ENCODE results near the gene TTL. TPM values are rescaled to one million over a fixed set of nuclear protein-coding genes. Genes with fewer than 3 reads are reported as not detected.
A peak's percentile ranks its signal among the peaks of the same experiment; 100 is the strongest.

Gene TTL
- total RNA-seq, 1 donor from 2014 or later = 67.9 TPM

DNA sequence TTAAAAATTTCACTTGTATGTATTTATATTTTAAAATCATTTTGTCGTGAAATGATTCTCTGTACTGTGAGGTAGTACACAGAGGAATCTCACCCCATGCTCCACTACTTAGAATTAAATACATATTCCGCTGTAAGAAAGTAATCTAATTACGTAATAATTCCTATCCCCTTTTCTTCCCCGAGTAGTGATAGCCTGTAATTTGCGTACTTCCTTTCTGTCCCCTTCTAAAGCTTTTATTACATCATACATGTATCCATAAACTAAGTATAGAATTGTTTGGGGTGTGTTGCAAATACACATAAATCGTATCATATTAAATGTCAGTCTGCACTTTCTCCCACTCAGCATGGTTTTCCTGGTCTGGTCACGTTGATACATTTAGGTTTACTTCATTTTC lies 90.0 kb downstream of the TTL start:
- Mint-ChIP-seq H3K27ac (ENCODE audit: unreplicated experiment) (no peak overlapping the region), H3K27me3 (ENCODE audit: low read depth) (no peaks in the 10 kb centered on the region), H3K36me3 (ENCODE audit: low read depth) (peaks cover 64% of the 10 kb centered on the region), H3K9me3 (ENCODE audit: low read depth) (peaks cover 8% of the 10 kb centered on the region), H3K4me3 (ENCODE audit: unreplicated experiment) (no peak overlapping the region), H3K4me1 (ENCODE audit: low read depth) (no peaks in the 10 kb centered on the region)
- DNase-seq (ENCODE audit: low spot score) = no peak
- TF ChIP-seq, protein P1, sequence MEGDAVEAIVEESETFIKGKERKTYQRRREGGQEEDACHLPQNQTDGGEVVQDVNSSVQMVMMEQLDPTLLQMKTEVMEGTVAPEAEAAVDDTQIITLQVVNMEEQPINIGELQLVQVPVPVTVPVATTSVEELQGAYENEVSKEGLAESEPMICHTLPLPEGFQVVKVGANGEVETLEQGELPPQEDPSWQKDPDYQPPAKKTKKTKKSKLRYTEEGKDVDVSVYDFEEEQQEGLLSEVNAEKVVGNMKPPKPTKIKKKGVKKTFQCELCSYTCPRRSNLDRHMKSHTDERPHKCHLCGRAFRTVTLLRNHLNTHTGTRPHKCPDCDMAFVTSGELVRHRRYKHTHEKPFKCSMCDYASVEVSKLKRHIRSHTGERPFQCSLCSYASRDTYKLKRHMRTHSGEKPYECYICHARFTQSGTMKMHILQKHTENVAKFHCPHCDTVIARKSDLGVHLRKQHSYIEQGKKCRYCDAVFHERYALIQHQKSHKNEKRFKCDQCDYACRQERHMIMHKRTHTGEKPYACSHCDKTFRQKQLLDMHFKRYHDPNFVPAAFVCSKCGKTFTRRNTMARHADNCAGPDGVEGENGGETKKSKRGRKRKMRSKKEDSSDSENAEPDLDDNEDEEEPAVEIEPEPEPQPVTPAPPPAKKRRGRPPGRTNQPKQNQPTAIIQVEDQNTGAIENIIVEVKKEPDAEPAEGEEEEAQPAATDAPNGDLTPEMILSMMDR (IDR thresholded peaks at IDR 0.05) = no peak

DNA sequence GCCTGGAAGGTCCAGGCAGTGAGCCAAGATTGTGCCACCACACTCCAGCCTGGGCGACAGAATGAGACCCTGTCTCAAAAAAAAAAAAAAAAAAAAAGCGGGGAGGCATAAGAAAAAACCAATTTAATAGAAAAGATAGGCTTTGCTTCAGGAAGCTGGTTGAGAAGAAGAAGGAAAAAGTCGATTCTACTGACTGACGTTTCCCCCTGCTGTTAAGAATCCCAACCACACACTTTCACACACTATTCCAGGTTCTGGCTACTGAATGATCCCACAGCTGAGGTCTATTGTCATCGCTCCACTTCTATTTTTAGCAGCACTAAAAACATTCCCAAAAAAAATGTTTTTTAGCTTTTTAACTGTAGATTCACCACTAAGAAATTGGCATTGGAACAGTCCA lies 95.8 kb downstream of the TTL start:
- DNase-seq (ENCODE audit: low spot score) = no peak

DNA sequence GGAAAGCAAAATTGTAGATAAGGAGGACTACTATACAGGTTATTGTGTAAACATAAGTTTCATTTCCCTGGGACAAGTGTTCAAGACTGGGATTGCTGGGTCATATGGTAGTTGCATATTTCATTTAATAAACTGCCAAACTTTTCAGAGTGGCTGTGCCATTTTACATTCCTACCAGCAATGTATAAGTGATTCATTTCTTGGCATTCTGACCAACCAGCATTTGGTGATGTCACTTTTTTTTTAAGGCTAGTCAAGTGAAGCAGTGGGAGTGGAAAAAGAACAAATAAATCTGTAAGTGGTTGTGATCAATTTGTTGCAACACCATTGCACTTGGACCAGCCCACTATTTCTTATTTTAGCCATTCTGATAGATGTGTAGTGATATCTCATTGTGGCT lies 97.3 kb downstream of the TTL start:
- Mint-ChIP-seq H3K27ac (ENCODE audit: unreplicated experiment) (no peak overlapping the region), H3K27me3 (ENCODE audit: low read depth) (no peaks in the 10 kb centered on the region), H3K4me1 (ENCODE audit: low read depth) (peaks cover 34% of the 10 kb centered on the region), H3K36me3 (ENCODE audit: low read depth) (peaks cover 16% of the 10 kb centered on the region), H3K4me3 (ENCODE audit: unreplicated experiment) (no peak overlapping the region), H3K9me3 (ENCODE audit: low read depth) (no peaks in the 10 kb centered on the region)
- TF ChIP-seq, protein P1 (IDR thresholded peaks at IDR 0.05) = peak; percentile 57
- no peak for DNase-seq (ENCODE audit: low spot score)

More for the DNA sequence above, 95.8 kb downstream of the TTL start:
- Mint-ChIP-seq H3K4me1 (ENCODE audit: low read depth) (peaks cover 25% of the 10 kb centered on the region), H3K36me3 (ENCODE audit: low read depth) (peaks cover 21% of the 10 kb centered on the region), H3K27me3 (ENCODE audit: low read depth) (no peaks in the 10 kb centered on the region), H3K27ac (ENCODE audit: unreplicated experiment) (peak overlapping the region; percentile 22), H3K4me3 (ENCODE audit: unreplicated experiment) (no peak overlapping the region), H3K9me3 (ENCODE audit: low read depth) (no peaks in the 10 kb centered on the region)
- TF ChIP-seq, protein P1 (IDR thresholded peaks at IDR 0.05) = peak; percentile 72

DNA sequence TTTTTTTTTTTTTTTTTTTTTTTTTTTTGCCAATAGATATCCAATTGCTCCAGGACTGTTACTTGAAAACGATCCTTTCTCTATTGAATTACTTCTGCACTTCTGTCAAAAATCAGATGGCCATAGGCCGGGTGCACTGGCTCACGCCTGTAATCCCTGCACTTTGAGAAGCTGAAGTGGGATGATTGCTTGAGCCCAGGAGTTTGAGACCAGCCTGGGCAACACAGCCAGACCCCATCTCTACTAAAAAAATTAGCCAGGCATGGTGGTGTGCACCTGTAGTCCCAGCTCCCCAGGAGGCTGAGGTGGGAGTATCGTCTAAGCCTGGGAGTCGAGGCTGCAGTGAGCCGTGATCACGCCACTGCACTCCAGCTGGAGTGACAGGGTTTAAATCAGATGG lies 98.1 kb downstream of the TTL start:
- H3K36me3 Mint-ChIP-seq (ENCODE audit: low read depth) = peaks cover 9% of the 10 kb centered on the region
- no peaks in the 10 kb centered on the region for H3K9me3 Mint-ChIP-seq (ENCODE audit: low read depth)

DNA sequence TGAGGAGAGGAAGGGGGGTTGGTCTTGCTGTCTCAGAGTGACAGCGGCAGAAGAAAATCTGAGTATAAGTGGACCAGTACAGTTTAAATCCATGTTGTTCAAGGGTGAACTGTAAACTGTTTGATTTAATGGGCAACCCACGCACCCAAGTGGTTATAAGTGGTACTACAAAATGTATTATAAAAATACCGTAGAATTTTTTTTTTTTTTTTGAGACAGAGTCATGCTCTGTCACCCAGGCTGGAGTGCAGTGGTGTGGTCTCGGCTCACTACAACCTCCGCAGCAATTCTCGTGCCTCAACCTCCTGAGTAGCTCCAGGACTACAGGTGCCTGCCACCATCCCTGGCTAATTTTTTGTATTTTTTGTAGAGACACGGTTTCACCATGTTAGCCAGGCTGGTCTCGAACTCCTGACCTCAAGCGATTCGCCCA lies 100.4 kb downstream of the TTL start:
- Mint-ChIP-seq H3K4me3 (ENCODE audit: unreplicated experiment) (no peak overlapping the region), H3K4me1 (ENCODE audit: low read depth) (peaks cover 47% of the 10 kb centered on the region), H3K9me3 (ENCODE audit: low read depth) (no peaks in the 10 kb centered on the region), H3K27ac (ENCODE audit: unreplicated experiment) (peak overlapping the region; percentile 30), H3K27me3 (ENCODE audit: low read depth) (no peaks in the 10 kb centered on the region), H3K36me3 (ENCODE audit: low read depth) (peaks cover 3% of the 10 kb centered on the region)
- TF ChIP-seq, protein P1 (IDR thresholded peaks at IDR 0.05) = peak; percentile 81
- DNase-seq (ENCODE audit: low spot score) = no peak

More for the DNA sequence above, 98.1 kb downstream of the TTL start:
- H3K4me3 Mint-ChIP-seq (ENCODE audit: unreplicated experiment) = no peak overlapping the region
- no peak overlapping the region for H3K27ac Mint-ChIP-seq (ENCODE audit: unreplicated experiment)
- DNase-seq (ENCODE audit: low spot score) = no peak
- H3K4me1 Mint-ChIP-seq (ENCODE audit: low read depth) = peaks cover 39% of the 10 kb centered on the region
- H3K27me3 Mint-ChIP-seq (ENCODE audit: low read depth) = no peaks in the 10 kb centered on the region
- TF ChIP-seq, protein P1 (IDR thresholded peaks at IDR 0.05) = no peak

All from chondrocyte (in vitro differentiated cells).